H1 (cell line): ENCODE measurements around the gene C1orf174. TPM values are rescaled to one million over a fixed set of nuclear protein-coding genes. Genes with fewer than 3 reads are reported as not detected.

Source experiments
- CTCF ChIA-PET: fragments of 300-600 bp; sonication (Branson Sonifier 250); formaldehyde crosslinking; loops from one replicate; lab custom pipeline; 2021; ENCODE audit not compliant: partially characterized antibody; lab: Charles Lee
- POLR2A ChIA-PET: fragments of 300-600 bp; sonication (Branson Sonifier 250); formaldehyde crosslinking; loops from one replicate; lab custom pipeline; 2021; ENCODE audit warnings: inconsistent platforms; ENCODE audit not compliant: partially characterized antibody; lab: Charles Lee
- DNase-seq, 2 experiments: peaks; one replicate each; pipeline versions ENCODE4 v3.0.0 to v3.0.0-alpha.2; 2010 to 2022; ENCODE audit warnings: low spot score in 2 of 2, low read depth in 1 of 2, mixed read lengths in 1 of 2
- FAIRE-seq: peaks from 2 replicates; lab custom pipeline; 2011; peaks lifted over from hg19 to GRCh38; lab: Jason Lieb, UNC
- H2AFZ ChIP-seq: 2 replicates; pipeline ENCODE4 v1.8.1; 2012; ENCODE audit warnings: low read length, inconsistent platforms
- H2AK5ac ChIP-seq: 2 replicates; pipeline ENCODE4 v1.6.1; 2013; ENCODE audit warnings: low read depth, low read length
- H2BK120ac ChIP-seq: replicated peaks from 2 replicates; pipeline ENCODE3; 2013; ENCODE audit warnings: low read depth, low read length, inconsistent platforms
- H2BK12ac ChIP-seq: 2 replicates; pipeline ENCODE4 v1.6.1; 2013; ENCODE audit warnings: low read depth, low read length
- H2BK15ac ChIP-seq: 2 replicates; pipeline ENCODE4 v1.6.1; 2013; ENCODE audit warnings: low read length
- H2BK20ac ChIP-seq: 2 replicates; pipeline ENCODE4 v1.6.1; 2013; ENCODE audit warnings: low read length
- H2BK5ac ChIP-seq: 2 replicates; pipeline ENCODE4 v1.6.1; 2013; ENCODE audit warnings: low read depth, low read length
- H3K14ac ChIP-seq: 2 replicates; pipeline ENCODE4 v1.6.1; 2013; ENCODE audit warnings: inconsistent platforms; ENCODE audit not compliant: insufficient read length
- H3K18ac ChIP-seq: 2 replicates; pipeline ENCODE4 v1.6.1; 2013; ENCODE audit warnings: low read length; ENCODE audit errors: extremely low read depth
- H3K23ac ChIP-seq: 2 replicates; pipeline ENCODE4 v1.6.1; 2013; ENCODE audit warnings: inconsistent platforms; ENCODE audit not compliant: insufficient read length
- H3K23me2 ChIP-seq: 2 replicates; pipeline ENCODE4 v1.6.1; 2013; ENCODE audit warnings: low read depth, low read length
- H3K27ac ChIP-seq: 2 replicates; pipeline ENCODE4 v1.6.1; 2011; ENCODE audit warnings: low read depth, low read length, inconsistent platforms
- H3K27me3 ChIP-seq, 4 experiments: replicated peaks in 1 of 4; 1 replicate in 1 of 4; 2 replicates in 3 of 4; pipeline versions ENCODE4 v1.6.1 to v1.8.1; 2011 to 2013; ENCODE audit warnings: low read length in 3 of 4, mild to moderate bottlenecking in 3 of 4, inconsistent platforms in 2 of 4, mixed read lengths in 2 of 4, moderate library complexity in 1 of 4; ENCODE audit not compliant: control insufficient read depth in 3 of 4, insufficient read depth in 3 of 4; ENCODE audit errors: extremely low read depth in 1 of 4
- H3K36me3 ChIP-seq, 4 experiments: 2 replicates each; pipeline versions ENCODE4 v1.6.1 to v1.8.1; 2011 to 2013; ENCODE audit warnings: mild to moderate bottlenecking in 4 of 4, low read length in 3 of 4, moderate library complexity in 2 of 4, control low read depth in 1 of 4, inconsistent platforms in 1 of 4; ENCODE audit not compliant: insufficient read depth in 4 of 4, control insufficient read depth in 2 of 4
- H3K4ac ChIP-seq: replicated peaks from 2 replicates; pipeline ENCODE3; 2013; ENCODE audit warnings: low read length, low read depth, mixed read lengths, inconsistent platforms; ENCODE audit not compliant: insufficient read length
- H3K4me1 ChIP-seq, 4 experiments: replicated peaks in 1 of 4; 1 replicate in 1 of 4; 2 replicates in 3 of 4; pipeline versions ENCODE4 v1.6.1 to v1.8.1; 2011 to 2013; ENCODE audit warnings: low read length in 3 of 4, inconsistent platforms in 2 of 4, mixed read lengths in 1 of 4; ENCODE audit not compliant: insufficient read depth in 4 of 4, control insufficient read depth in 3 of 4
- H3K4me2 ChIP-seq, 2 experiments: 2 replicates each; pipeline versions ENCODE4 v1.6.1 to v1.8.1; 2011 to 2013; ENCODE audit warnings: low read depth in 2 of 2, low read length in 2 of 2, control low read depth in 1 of 2, inconsistent platforms in 1 of 2, mild to moderate bottlenecking in 1 of 2; ENCODE audit not compliant: insufficient read depth in 1 of 2
- H3K4me3 ChIP-seq, 4 experiments: fragments of 200-600, 300-600 bp in 1 of 4; sonication (generic), shearing (Covaris generic), sonication (Bioruptor Twin) in 1 of 4; 2 replicates each; pipeline versions ENCODE4 v1.5.1 to v1.8.1; 2011 to 2016; ENCODE audit warnings: low read length in 4 of 4, low read depth in 3 of 4, control low read depth in 2 of 4, inconsistent platforms in 2 of 4, mild to moderate bottlenecking in 2 of 4, mixed read lengths in 1 of 4, moderate library complexity in 1 of 4; ENCODE audit not compliant: insufficient read depth in 2 of 4; ENCODE audit errors: extremely low read depth in 1 of 4
- H3K56ac ChIP-seq: replicated peaks from 2 replicates; pipeline ENCODE3; 2013; ENCODE audit warnings: low read depth, mild to moderate bottlenecking, mixed read lengths, low read length, inconsistent platforms; ENCODE audit not compliant: insufficient read length
- H3K79me1 ChIP-seq: 2 replicates; pipeline ENCODE4 v1.6.1; 2013; ENCODE audit warnings: low read depth, low read length, control low read depth
- H3K79me2 ChIP-seq, 2 experiments: 2 replicates each; pipeline versions ENCODE4 v1.6.1 to v1.8.1; 2012 to 2013; ENCODE audit warnings: low read length in 2 of 2, mild to moderate bottlenecking in 2 of 2, inconsistent platforms in 1 of 2; ENCODE audit not compliant: insufficient read depth in 2 of 2, control insufficient read depth in 1 of 2
- H3K9ac ChIP-seq, 4 experiments: replicated peaks in 1 of 4; 1 replicate in 1 of 4; 2 replicates in 3 of 4; pipeline versions ENCODE4 v1.6.1 to v1.8.1; 2011 to 2013; ENCODE audit warnings: low read depth in 3 of 4, low read length in 3 of 4, control low read depth in 2 of 4, mild to moderate bottlenecking in 2 of 4, moderate library complexity in 2 of 4, inconsistent platforms in 1 of 4; ENCODE audit errors: extremely low read depth in 1 of 4
- H3K9me3 ChIP-seq, 2 experiments: 2 replicates each; pipeline versions ENCODE4 v1.6.1 to v1.8.1; 2012 to 2013; ENCODE audit warnings: mild to moderate bottlenecking in 2 of 2, moderate library complexity in 2 of 2, control low read depth in 1 of 2, inconsistent platforms in 1 of 2, low read depth in 1 of 2, low read length in 1 of 2, mixed read lengths in 1 of 2; ENCODE audit not compliant: insufficient read depth in 2 of 2
- H4K20me1 ChIP-seq, 2 experiments: replicated peaks in 1 of 2; 2 replicates each; pipeline versions ENCODE3 to v1.8.1; 2011 to 2013; ENCODE audit warnings: inconsistent platforms in 2 of 2, low read length in 2 of 2, mild to moderate bottlenecking in 1 of 2; ENCODE audit not compliant: insufficient read depth in 2 of 2, control insufficient read depth in 1 of 2
- H4K5ac ChIP-seq: 2 replicates; pipeline ENCODE4 v1.6.1; 2013; ENCODE audit warnings: low read length, low read depth, mixed read lengths, inconsistent platforms; ENCODE audit not compliant: insufficient read length
- H4K8ac ChIP-seq: 2 replicates; pipeline ENCODE4 v1.8.0; 2013; ENCODE audit warnings: mild to moderate bottlenecking, moderate library complexity, low read length, inconsistent platforms; ENCODE audit not compliant: insufficient read depth; ENCODE audit errors: extremely low read depth
- H4K91ac ChIP-seq: replicated peaks from 2 replicates; pipeline ENCODE3; 2013; ENCODE audit warnings: low read length, mixed read lengths, inconsistent platforms; ENCODE audit not compliant: insufficient read length
- EZH2 ChIP-seq: fragments of 200-600 bp; sonication (generic); IDR thresholded peaks from 2 replicates; pipeline ENCODE4 v1.7.1; 2012; ENCODE audit warnings: low read depth, mild to moderate bottlenecking, moderate library complexity, low read length, inconsistent platforms; ENCODE audit not compliant: severe bottlenecking
- FOSL1 ChIP-seq: IDR thresholded peaks from 2 replicates; pipeline ENCODE4 v1.6.1; 2011; ENCODE audit warnings: mild to moderate bottlenecking, low read depth, low read length, moderate library complexity; ENCODE audit not compliant: insufficient read depth
- KDM1A ChIP-seq: fragments of 200-600, 300-600 bp; sonication (generic); IDR thresholded peaks from 2 replicates; pipeline ENCODE4 v1.7.1; 2016; ENCODE audit warnings: mild to moderate bottlenecking, low read length, borderline replicate concordance
- KDM4A ChIP-seq: IDR thresholded peaks from one replicate; pipeline ENCODE4 v1.7.1; 2012; ENCODE audit warnings: low read depth, mild to moderate bottlenecking, moderate library complexity, low read length, inconsistent platforms; ENCODE audit not compliant: severe bottlenecking
- MAFK ChIP-seq: IDR thresholded peaks from 2 replicates; pipeline ENCODE4 v1.6.1; 2012; ENCODE audit warnings: low read depth, mild to moderate bottlenecking, improper control_type of control experiment, low read length
- RFX5 ChIP-seq: IDR thresholded peaks from 2 replicates; pipeline ENCODE4 v1.6.1; 2011; ENCODE audit warnings: low read depth, low read length, improper control_type of control experiment, borderline replicate concordance
- SAP30 ChIP-seq: fragments of 300-600 bp; sonication (generic); IDR thresholded peaks from 2 replicates; pipeline ENCODE4 v1.7.1; 2012; ENCODE audit warnings: low read length, moderate library complexity, mild to moderate bottlenecking, inconsistent platforms; ENCODE audit not compliant: insufficient read depth, insufficient replicate concordance
- TEAD4 ChIP-seq: IDR thresholded peaks from 2 replicates; pipeline ENCODE4 v1.6.1; 2012; ENCODE audit warnings: low read depth, low read length, inconsistent platforms, mixed read lengths
- WGBS, 2 experiments: shearing (Covaris generic) in 1 of 2; methylation state at CpG; one replicate each; pipeline versions ENCODE4 v1.1.6 to v1.1.7; 2013 to 2015; ENCODE audit warnings: low lambda C conversion rate in 2 of 2, mixed read lengths in 2 of 2, inconsistent platforms in 1 of 2, low coverage in 1 of 2, missing lambda C conversion rate in 1 of 2; ENCODE audit not compliant: insufficient replicate concordance in 2 of 2, insufficient coverage in 1 of 2, insufficient read length in 1 of 2; ENCODE audit errors: extremely low coverage in 1 of 2, missing lambda C conversion rate in 1 of 2; 5-methylcytosine and 5-hydroxymethylcytosine counted together
- polyA plus RNA-seq, 7 experiments: library from polyadenylated mRNA; depleted of rRNA in 3 of 7; stranded (reverse) in 5 of 7; unstranded in 2 of 7; fragments of >200 nt in 5 of 7; fragments of 200-250 nt in 2 of 7; gene quantifications; 1 replicate in 5 of 7; 2 replicates in 1 of 7; 4 replicates in 1 of 7; pipeline versions ENCODE4 v1.2.1 to v1.2.3, GENCODE V29; 2011 to 2013; ENCODE audit warnings: missing spikeins in 2 of 7, mixed read lengths in 2 of 7
- total RNA-seq: library from RNA; stranded (reverse); fragmentation: NEBNext Ultra II Directional; extraction: Animal tissue kit (Norgen Biotek cat#: 25700); gene quantifications from 2 replicates; pipeline ENCODE4 v1.2.1, GENCODE V29; 2021
- TF ChIP-seq, protein P1 (sequence below): IDR thresholded peaks from 2 replicates; pipeline ENCODE4 v1.6.1; 2011; ENCODE audit warnings: low read length, improper control_type of control experiment
- TF ChIP-seq, protein P2 (sequence below), 3 experiments: IDR thresholded peaks; 1 replicate in 2 of 3; 2 replicates in 1 of 3; pipeline versions ENCODE4 v1.5.1 to v1.6.1; 2011; ENCODE audit warnings: low read length in 3 of 3, mild to moderate bottlenecking in 3 of 3, inconsistent platforms in 2 of 3, low read depth in 1 of 3, moderate library complexity in 1 of 3; ENCODE audit not compliant: insufficient read depth in 1 of 3; ENCODE audit errors: control extremely low read depth in 1 of 3

C1orf174 gene
- total and polyA plus RNA-seq, 2 of the 8 experiments (the other 6 are each of a cell fraction or from before 2014, with no cell fraction given): 28.4 to 32.4 TPM

DNA sequence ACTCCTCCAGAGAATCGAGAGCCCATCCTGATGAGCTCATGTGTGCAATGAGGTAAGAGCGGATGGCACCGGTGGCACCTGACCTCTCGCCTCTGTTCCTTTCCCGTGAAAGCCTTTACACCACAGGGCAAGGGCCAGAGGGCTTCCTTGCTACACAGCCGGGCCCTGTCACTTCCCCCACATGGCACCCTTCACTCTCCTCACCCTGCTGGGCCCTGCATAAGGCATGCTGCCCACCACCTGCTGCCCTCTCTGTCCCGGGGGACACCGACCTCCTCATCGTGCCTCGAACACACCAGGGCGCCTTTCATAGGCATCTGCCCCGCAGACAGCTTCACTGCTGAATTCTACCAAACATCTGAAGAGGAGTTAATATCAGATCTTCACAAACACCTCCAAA is 45.1 kb upstream of the C1orf174 start:
- Histone ChIP-seq H4K20me1 (peaks cover 0 to 2% of the 10 kb centered on the region in 2 experiments), H3K4me2 (no peak overlapping the region), H2BK5ac (no peak overlapping the region), H3K79me2 (no peaks in the 10 kb centered on the region), H2BK20ac (no peak overlapping the region), H3K18ac (no peak overlapping the region), H3K9me3 (no peaks in the 10 kb centered on the region), H3K27ac (no peak overlapping the region), H2BK12ac (no peak overlapping the region), H2BK120ac (no peak overlapping the region), H3K23me2 (no peaks in the 10 kb centered on the region), H3K9ac (no peak overlapping the region), H3K4me3 (no peak overlapping the region), H3K14ac (no peak overlapping the region), H2BK15ac (no peak overlapping the region), H4K91ac (no peak overlapping the region), H2AK5ac (no peak overlapping the region), H3K79me1 (no peaks in the 10 kb centered on the region), H2AFZ (no peak overlapping the region), H4K8ac (no peak overlapping the region), H3K56ac (no peak overlapping the region), H3K4ac (no peak overlapping the region), H4K5ac (no peak overlapping the region), H3K4me1 (peaks cover 0 to 2% (median 0%) of the 10 kb centered on the region in 4 experiments; a peak in 2 of 7 replicates), H3K36me3 (no peaks in the 10 kb centered on the region), H3K23ac (no peak overlapping the region), H3K27me3 (no peaks in the 10 kb centered on the region; a peak in 1 of 7 replicates)
- no peak for DNase-seq
- POLR2A ChIA-PET: no interaction called here
- no peak for FAIRE-seq
- CTCF ChIA-PET: no interaction called here
- 78% methylated on average over 12 of the region's 12 CpGs; no CpG with 5 or more reads in 1 of the 2 experiments for WGBS, 2 experiments
- TF ChIP-seq SAP30: no peak
- TF ChIP-seq KDM1A: no peak
- no peak for TF ChIP-seq FOSL1
- no peak for TF ChIP-seq KDM4A
- no peak for TF ChIP-seq MAFK
- no peak for TF ChIP-seq EZH2
- TF ChIP-seq, protein P1, sequence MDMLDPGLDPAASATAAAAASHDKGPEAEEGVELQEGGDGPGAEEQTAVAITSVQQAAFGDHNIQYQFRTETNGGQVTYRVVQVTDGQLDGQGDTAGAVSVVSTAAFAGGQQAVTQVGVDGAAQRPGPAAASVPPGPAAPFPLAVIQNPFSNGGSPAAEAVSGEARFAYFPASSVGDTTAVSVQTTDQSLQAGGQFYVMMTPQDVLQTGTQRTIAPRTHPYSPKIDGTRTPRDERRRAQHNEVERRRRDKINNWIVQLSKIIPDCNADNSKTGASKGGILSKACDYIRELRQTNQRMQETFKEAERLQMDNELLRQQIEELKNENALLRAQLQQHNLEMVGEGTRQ: no peak
- no peak for TF ChIP-seq TEAD4
- TF ChIP-seq, protein P2, sequence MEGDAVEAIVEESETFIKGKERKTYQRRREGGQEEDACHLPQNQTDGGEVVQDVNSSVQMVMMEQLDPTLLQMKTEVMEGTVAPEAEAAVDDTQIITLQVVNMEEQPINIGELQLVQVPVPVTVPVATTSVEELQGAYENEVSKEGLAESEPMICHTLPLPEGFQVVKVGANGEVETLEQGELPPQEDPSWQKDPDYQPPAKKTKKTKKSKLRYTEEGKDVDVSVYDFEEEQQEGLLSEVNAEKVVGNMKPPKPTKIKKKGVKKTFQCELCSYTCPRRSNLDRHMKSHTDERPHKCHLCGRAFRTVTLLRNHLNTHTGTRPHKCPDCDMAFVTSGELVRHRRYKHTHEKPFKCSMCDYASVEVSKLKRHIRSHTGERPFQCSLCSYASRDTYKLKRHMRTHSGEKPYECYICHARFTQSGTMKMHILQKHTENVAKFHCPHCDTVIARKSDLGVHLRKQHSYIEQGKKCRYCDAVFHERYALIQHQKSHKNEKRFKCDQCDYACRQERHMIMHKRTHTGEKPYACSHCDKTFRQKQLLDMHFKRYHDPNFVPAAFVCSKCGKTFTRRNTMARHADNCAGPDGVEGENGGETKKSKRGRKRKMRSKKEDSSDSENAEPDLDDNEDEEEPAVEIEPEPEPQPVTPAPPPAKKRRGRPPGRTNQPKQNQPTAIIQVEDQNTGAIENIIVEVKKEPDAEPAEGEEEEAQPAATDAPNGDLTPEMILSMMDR (IDR thresholded peaks at IDR 0.05; ENCODE audit: control extremely low read depth in 1 of 3, insufficient read depth in 1 of 3, low read depth in 1 of 3, low read length in 3 of 3): no peak
- TF ChIP-seq RFX5: no peak
